HG03439 (cell line): ENCODE measurements around the gene CTTNBP2NL.
"Not testable (repeated sequence)": the region's sequence is repeated elsewhere in the genome, so short reads cannot be mapped to it uniquely, and the experiment has no call there.

Experiments used
- ATAC-seq: cut with Tn5 transposase; IDR thresholded peaks from one replicate; pipeline ENCODE4 v1.9.1; 2021; ENCODE audit warnings: mild to moderate bottlenecking, moderate library complexity; ENCODE audit not compliant: unreplicated experiment

The CTTNBP2NL gene

DNA sequence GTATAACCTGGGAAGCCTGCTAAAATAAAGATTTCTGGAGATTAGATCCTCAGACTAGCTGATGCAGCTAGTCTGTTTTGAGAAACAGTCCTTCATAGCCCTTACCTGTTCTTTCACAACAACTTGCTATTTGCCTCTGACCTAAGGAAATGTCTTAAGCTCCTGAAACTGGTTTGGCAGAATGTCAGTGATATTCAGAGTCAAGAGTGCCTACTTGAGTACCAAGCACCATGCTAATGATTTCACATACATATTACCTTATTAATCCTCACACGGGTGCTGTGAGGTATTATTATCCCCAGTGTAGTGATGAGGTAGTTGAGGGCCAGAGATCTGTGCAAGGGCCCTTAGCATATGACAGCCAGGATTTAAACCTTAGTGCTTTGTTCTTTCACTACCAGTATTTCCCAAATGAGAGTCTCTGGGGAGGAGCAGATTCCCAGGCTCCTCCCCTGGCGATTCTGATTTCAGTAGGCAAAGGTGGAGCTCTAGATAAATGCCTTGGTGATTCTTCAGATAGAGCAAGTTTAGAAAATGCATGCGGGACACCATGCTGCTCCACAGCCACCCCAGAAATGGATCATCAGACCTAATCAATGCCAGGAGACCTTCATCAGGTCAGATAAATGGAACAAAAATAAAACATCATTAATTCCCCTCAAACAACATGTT, 65.3 kb downstream of the CTTNBP2NL start:
- no peak for ATAC-seq

DNA sequence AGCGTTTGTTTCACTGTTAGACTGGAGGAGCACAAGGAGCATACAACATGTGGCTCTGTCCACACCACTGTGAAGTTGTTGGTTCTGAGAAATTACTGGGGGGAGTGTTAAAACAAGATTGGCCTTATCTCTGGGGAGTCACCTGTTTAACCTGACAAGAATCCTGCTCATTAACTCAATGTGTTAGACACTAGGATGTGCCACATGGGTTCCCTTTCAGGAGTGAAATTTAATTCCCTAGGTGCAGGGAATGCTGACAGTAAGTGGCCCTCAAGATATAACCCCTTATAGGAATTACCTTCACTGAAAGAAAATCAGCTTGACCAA, 66.9 kb downstream of the CTTNBP2NL start:
- no peak for ATAC-seq

DNA sequence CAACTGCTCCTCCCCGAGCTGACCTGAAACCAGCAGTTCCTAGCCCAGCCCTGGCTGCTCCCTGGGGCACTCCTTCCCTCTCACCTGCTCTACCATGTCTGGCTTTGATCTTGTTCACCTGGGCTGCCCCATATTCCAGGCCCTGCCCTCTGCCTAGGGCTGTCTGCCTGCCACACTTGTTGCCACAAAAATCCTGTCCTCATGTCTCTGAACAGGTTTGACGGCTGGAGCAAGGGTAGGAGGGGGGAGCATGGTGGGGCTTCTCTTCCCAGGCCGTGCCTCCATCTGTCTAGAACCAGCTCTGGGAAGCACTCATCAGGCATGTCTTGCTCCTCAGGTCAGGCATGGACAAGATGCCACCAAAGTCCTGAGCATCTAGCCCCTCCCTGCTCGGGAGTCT, 68.5 kb downstream of the CTTNBP2NL start:
- ATAC-seq, result no peak

DNA sequence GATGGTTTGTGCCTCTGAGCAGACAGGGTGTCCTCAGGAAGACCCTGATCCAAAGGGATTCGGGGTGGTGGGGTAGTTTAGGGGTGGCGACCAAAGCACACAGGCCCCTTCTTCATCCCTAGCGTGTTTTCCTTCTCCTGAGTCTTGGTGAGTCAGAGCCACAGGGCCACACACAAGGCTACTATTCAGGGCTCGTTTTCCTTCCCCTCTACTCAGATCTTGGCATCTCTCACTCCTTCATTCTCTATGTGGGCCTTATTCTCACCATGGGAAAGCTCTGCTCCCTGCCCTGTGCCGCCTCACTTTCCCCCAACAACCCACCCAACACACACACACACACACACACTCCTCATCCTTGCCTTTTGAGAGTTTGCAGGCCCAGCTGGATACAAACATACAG, 69.1 kb downstream of the CTTNBP2NL start:
- no peak for ATAC-seq

DNA sequence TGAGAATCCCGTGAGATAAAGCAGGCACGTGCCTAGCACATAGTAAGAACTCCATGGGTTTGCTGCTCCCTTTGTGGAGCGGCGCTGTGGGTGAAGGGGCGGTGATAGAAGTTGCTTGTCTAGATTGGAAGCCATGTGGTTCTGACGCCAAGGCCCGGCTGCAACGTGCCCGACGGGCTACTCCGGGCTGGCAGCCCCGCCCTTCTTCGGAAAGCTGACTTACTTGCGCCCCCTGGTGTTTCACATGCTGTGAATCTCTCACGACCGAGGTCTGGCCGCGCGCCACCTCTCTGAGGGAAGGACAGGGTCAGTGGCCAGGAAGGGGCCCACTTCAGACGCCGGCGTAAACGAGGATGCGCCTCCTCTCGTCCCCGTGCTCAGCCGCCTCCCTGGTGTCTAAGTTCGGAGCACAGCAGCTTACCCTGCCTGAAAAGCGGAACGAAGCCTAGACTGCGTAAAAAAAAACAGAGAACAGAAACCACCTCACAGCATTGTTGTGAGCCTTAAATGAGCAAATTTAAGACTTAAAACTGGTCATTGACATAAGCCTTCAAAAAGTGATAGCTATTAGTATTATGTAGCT, 70.2 kb downstream of the CTTNBP2NL start:
- peak; percentile 91 for ATAC-seq

DNA sequence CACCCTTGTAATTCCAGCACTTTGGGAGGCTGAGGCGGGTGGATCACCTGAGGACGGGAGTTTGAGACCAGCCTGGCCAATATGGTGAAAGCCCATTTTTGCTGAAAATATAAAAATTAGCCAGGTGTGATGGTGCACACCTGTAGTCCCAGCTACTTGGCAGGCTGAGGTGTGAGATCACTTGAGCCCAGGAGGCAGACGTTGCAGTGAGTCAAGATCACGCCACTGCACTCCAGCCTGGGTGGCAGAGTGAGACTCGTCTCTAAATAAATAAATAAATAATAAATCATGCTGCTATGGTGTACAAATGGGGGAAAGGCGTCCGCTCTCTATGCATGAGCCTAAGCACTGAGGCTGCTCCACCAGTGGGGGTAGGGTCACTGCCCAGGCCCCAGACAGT, 74.3 kb downstream of the CTTNBP2NL start:
- not testable (repeated sequence) for ATAC-seq

GRCh38 chr1:112470966-112471365, 75.0 kb downstream of the CTTNBP2NL start:
- no peak for ATAC-seq

GRCh38 chr1:112472142-112472541, 76.1 kb downstream of the CTTNBP2NL start:
- ATAC-seq, result no peak

DNA sequence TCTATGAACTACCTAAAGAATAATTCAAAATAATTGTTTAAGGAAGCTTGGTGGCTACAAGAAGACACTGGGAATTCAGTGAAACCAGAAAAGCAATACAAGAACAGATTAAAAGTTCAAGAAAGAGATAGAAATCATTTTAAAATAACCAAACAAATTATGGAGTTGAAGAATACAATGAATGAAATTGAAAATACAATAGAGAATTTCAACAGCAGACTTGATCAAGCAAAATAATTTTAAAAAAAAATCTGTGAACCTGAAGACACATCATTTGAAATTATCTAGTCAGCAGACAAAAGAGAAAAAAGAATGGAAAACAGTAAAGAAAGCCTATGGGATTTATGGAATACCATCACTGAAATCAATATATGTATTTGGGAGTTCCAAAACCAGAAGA, 81.5 kb downstream of the CTTNBP2NL start:
- no peak for ATAC-seq

- no peak for ATAC-seq
Measured at GRCh38 chr1:112478314-112478713, 82.3 kb downstream of the CTTNBP2NL start.

- ATAC-seq, result not testable (repeated sequence)
Measured at GRCh38 chr1:112486063-112486462, 90.0 kb downstream of the CTTNBP2NL start.

- not testable (repeated sequence) for ATAC-seq
Measured at GRCh38 chr1:112487686-112488085, 91.7 kb downstream of the CTTNBP2NL start.

GRCh38 chr1:112488141-112488540, 92.1 kb downstream of the CTTNBP2NL start:
- ATAC-seq, result no peak

- no peak for ATAC-seq
Measured at GRCh38 chr1:112492076-112492475, 96.1 kb downstream of the CTTNBP2NL start.

DNA sequence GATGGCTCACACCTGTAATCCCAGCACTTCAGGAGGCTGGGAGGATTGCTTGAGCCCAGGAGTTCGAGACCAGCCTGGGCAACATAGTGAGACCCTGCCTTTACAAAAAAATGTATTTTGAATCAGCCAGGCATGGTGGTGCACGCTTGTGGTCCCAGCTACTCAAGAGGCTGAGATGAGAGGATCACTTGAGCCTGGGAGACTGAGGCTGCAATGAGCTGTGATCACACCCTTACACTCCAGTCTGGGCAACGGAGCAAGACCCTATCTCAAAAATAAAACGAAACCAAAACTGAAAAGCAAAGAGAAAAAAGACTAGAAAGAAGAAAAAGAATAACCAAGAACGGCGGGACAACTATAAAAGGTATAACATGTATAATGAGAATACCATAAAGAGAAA, 97.3 kb downstream of the CTTNBP2NL start:
- ATAC-seq, result no peak

- no peak for ATAC-seq
Measured at GRCh38 chr1:112496290-112496689, 100.3 kb downstream of the CTTNBP2NL start.

- no peak for ATAC-seq
Measured at GRCh38 chr1:112501810-112502641, 106.0 kb downstream of the CTTNBP2NL start.

GRCh38 chr1:112502826-112503225, 106.8 kb downstream of the CTTNBP2NL start:
- ATAC-seq, result no peak

DNA sequence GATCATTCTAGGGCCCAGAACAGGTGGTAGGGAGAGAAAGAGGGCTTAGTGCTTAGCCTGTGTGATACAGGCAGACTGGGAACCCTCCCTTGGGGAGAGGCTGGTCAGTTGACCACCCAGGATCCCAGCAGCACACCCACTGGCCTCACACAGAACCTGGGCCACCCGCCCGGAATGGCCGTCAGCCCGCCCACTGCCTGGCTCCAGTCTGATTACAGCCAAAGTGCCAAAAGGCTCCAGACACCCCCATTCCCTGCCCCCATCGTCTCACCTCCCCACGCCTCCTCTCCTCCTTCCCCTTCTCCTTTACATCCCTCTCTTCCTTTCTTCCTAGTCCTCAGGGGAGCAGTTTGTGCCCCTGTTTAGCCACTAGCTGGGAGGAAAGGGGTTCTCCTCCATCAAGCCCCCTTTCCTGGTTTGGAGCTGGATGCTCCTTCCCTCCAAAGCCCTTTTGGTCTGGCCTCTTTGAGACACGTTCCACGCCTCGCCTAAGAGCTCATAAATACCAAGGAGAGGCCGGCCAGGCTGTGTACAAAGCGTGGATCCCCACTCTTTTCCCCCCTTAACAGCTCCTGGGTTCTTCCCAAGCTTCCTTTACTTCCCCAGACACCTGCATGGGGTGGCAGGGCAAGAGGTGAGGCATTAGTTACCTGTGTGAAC, 108.1 kb downstream of the CTTNBP2NL start:
- ATAC-seq, result no peak

GRCh38 chr1:112504661-112505399, 108.8 kb downstream of the CTTNBP2NL start:
- no peak for ATAC-seq

DNA sequence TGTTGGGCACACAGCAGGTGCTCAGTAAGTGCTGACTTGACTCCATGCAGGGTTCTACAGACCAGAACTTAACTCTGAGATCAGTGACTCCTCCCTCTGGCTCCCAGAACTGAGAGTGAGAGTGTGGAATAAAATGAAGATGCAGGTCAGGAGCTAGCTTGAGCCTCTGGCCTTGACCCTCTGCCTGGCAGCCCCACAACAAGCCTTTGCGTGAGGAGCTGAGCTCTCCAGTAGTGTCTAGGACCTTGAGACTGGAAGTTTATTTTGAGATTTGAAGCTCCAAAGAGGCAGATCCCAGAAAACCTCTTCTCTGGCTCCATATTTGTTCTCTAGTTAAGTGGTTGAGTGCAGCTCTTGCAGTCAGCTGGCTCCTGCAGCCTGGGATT, 109.4 kb downstream of the CTTNBP2NL start:
- ATAC-seq, result no peak
